Measurements from ENCODE around the gene SPAG6.
"Not testable (repeated sequence)": the region's sequence is repeated elsewhere in the genome, so short reads cannot be mapped to it uniquely, and the experiment has no call there.

- not testable (repeated sequence) for TF ChIP-seq CTCF (IDR thresholded peaks at IDR 0.05; ENCODE audit: insufficient read depth, low read length); POLR2AphosphoS5 (IDR thresholded peaks at IDR 0.05; ENCODE audit: low read depth); GABPA (IDR thresholded peaks at IDR 0.05; ENCODE audit: low read depth); SPI1 (IDR thresholded peaks at IDR 0.05; ENCODE audit: borderline replicate concordance, low read depth)
- TF ChIP-seq, protein P1, sequence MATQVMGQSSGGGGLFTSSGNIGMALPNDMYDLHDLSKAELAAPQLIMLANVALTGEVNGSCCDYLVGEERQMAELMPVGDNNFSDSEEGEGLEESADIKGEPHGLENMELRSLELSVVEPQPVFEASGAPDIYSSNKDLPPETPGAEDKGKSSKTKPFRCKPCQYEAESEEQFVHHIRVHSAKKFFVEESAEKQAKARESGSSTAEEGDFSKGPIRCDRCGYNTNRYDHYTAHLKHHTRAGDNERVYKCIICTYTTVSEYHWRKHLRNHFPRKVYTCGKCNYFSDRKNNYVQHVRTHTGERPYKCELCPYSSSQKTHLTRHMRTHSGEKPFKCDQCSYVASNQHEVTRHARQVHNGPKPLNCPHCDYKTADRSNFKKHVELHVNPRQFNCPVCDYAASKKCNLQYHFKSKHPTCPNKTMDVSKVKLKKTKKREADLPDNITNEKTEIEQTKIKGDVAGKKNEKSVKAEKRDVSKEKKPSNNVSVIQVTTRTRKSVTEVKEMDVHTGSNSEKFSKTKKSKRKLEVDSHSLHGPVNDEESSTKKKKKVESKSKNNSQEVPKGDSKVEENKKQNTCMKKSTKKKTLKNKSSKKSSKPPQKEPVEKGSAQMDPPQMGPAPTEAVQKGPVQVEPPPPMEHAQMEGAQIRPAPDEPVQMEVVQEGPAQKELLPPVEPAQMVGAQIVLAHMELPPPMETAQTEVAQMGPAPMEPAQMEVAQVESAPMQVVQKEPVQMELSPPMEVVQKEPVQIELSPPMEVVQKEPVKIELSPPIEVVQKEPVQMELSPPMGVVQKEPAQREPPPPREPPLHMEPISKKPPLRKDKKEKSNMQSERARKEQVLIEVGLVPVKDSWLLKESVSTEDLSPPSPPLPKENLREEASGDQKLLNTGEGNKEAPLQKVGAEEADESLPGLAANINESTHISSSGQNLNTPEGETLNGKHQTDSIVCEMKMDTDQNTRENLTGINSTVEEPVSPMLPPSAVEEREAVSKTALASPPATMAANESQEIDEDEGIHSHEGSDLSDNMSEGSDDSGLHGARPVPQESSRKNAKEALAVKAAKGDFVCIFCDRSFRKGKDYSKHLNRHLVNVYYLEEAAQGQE (IDR thresholded peaks at IDR 0.05; ENCODE audit: insufficient replicate concordance, low read depth) = not testable (repeated sequence)
Observed at GRCh38 chr10:22396195-22396594, 50.9 kb downstream of the SPAG6 start.

Measured in HL-60 (cell line).